Muscle of arm (tissue), 14 donors: Measurements from ENCODE around the gene P2RX4. TPM values are rescaled to one million over a fixed set of nuclear protein-coding genes. Genes with fewer than 3 reads are reported as not detected.
"Not testable (repeated sequence)": the region's sequence is repeated elsewhere in the genome, so short reads cannot be mapped to it uniquely, and the experiment has no call there.

Experiments used
- DNase-seq: peaks from one replicate; pipeline ENCODE4 v3.0.0-alpha.2; 2013
- long read RNA-seq, 11 donors: transcript quantifications; one replicate each; lab custom pipeline, GENCODE V29; 2026
- polyA plus RNA-seq, 12 donors: library from polyadenylated mRNA; unstranded; fragments of 120-200 nt; gene quantifications; one replicate each; pipeline ENCODE4 v1.2.1, GENCODE V29; 2013; ENCODE audit not compliant: insufficient read length in 12 of 12

Gene P2RX4
- 10 to 100 TPM in 7 of 12 donors, 1 to 10 TPM in 4, not detected in 1; 9.7 to 25.0 (median 10.7) TPM for polyA plus RNA-seq
- long read RNA-seq, donor 1, transcript P2RX4-202 (12 exons, 2,032 nt), result major isoform, 25 of 35 reads
- long read RNA-seq, donor 1, partial matches to known transcripts, result 5 of 35 reads
- long read RNA-seq, donor 1, other reads (novel, unspliced or antisense), result 0 of 35 reads
- long read RNA-seq, donor 2, partial matches to known transcripts, result 0 of 4 reads
- long read RNA-seq, donor 2, other reads (novel, unspliced or antisense), result 0 of 4 reads
- long read RNA-seq, donor 3, partial matches to known transcripts, result 0 of 1 reads
- long read RNA-seq, donor 3, other reads (novel, unspliced or antisense), result 0 of 1 reads
- long read RNA-seq, donor 4, partial matches to known transcripts, result 0 of 1 reads
- long read RNA-seq, donor 4, other reads (novel, unspliced or antisense), result 0 of 1 reads
- long read RNA-seq, donor 5, transcript P2RX4-202 (12 exons, 2,032 nt), result major isoform, 6 of 6 reads
- long read RNA-seq, donor 5, partial matches to known transcripts, result 0 of 6 reads
- long read RNA-seq, donor 5, other reads (novel, unspliced or antisense), result 0 of 6 reads
- long read RNA-seq, donor 6, result 0 reads
- long read RNA-seq, donor 7, partial matches to known transcripts, result 0 of 2 reads
- long read RNA-seq, donor 7, other reads (novel, unspliced or antisense), result 0 of 2 reads
- long read RNA-seq, donor 8, partial matches to known transcripts, result 0 of 3 reads
- long read RNA-seq, donor 8, other reads (novel, unspliced or antisense), result 0 of 3 reads
- long read RNA-seq, donor 9, partial matches to known transcripts, result 0 of 3 reads
- long read RNA-seq, donor 9, other reads (novel, unspliced or antisense), result 0 of 3 reads
- long read RNA-seq, donor 10, partial matches to known transcripts, result 0 of 4 reads
- long read RNA-seq, donor 10, other reads (novel, unspliced or antisense), result 0 of 4 reads
- long read RNA-seq, donor 11, partial matches to known transcripts, result 0 of 3 reads
- long read RNA-seq, donor 11, other reads (novel, unspliced or antisense), result 0 of 3 reads

DNA sequence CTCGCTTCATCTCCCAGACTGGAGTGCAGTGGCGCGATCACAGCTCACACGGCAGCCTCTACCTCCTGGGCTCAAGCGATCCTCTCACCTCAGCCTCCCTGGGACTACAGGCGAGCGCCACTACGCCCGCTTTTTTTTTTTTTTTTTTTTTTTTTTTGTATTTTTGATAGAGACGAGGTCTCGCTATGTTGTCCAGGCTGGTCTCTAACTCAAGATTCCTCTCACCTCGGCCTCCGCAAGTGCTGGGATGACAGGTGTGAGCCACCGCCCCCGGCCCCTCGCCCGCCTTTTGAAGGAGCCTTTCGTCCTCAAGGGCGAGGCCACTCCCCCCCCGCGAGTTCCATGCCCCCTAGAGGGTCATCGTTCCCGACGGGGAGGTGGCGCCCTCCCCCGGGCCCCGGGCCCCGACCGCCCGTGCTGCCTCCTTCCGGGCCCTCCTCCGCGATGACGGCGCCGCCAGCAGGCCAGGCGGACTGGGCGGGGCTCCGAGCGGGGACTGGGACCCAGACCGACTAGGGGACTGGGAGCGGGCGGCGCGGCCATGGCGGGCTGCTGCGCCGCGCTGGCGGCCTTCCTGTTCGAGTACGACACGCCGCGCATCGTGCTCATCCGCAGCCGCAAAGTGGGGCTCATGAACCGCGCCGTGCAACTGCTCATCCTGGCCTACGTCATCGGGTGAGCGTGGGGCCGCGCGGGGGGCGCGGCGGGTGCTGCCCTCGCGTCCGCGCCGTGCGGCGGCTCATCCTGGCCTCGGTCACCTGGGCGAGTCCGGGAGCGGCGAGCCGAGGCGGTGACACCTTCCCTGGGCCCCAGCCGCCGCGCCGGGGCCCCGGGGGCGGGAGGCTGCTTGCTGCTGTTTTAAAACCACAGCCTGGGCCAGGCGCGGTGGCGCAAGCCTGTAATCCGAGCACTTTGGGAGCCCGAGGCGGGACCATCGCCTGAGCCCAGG, at the start of gene P2RX4:
P2RX4 (plus strand) TSS at position 506 of the 949 bp plus-strand sequence; CDS start at position 542, 36 bp downstream.
- peak; percentile 82 for DNase-seq

- no peak for DNase-seq
Observed at GRCh38 chr12:121162384-121162783, 47.5 kb upstream of the P2RX4 start.

DNA sequence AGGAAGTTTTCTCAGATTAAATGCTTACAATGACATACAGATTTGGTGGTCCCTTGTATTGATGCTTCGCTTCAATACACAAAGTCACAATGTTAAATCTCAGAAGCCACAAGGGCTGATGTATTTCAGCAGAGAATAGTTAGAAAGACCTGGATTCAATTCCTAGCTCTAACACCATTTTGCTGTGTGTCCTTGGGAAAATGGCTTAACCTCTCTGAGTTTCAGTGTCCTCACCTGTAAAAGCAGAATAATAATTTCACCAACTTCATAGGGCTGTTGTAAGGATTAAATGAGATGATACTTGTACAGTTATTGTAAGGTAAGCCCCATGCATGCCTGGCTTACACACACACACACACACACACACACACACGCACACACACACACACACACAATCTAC, 46.9 kb upstream of the P2RX4 start:
- DNase-seq, result no peak

DNA sequence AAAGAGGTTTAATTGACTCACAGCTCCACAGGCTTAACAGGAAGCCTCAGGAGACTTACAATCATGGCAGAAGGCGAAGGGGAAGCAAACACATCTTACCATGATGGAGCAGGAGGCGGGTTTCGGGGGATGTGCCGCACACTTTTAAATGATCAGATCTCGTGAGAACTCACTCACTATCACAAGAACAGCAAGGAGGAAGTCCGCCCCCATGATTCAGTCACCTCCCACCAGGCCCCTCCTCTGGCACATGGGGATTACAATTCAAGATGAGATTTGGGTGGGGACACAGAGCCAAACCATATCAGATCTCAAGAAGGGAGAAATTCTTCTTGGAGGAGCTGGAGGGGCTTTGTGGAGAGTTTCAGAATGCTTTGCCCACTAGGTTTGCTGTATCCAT, 45.1 kb upstream of the P2RX4 start:
- not testable (repeated sequence) for DNase-seq

DNA sequence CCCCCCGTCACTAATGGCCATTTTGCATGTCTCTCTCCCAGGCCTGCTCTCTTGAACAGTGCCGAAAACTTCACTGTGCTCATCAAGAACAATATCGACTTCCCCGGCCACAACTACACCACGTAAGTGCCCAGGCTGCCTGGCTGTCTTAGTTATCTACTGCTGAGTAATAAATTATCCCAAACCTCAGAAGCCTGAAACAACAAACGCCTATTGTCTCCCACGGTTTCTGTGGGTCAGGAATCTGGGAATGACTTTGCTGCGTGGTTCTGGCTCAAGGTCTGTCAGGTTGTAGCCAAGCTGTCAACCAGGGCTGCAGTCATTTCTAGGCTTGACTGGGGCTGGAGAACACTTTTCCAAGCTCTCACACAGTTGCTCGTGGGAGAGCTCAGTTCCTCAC, 44.6 kb upstream of the P2RX4 start:
- DNase-seq, result no peak

DNA sequence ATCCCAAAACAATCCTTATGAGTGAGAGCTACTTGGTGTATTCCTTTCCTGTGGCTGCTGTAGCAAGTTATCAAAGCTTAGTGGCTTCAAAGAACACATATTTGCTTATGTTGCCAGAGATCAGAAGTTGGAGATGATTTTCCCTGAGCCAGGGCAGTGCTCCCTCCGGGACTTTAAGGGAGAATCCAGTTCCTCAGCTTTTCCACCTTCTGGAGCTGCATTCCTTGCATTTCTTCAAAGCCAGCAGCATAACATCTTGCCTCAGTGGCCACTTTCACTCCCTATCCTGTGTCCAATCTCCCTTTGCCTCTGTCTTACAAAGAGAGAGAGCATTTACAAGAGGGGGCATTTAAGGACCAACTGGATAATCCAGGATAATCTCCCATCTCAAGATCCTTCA, 43.6 kb upstream of the P2RX4 start:
- no peak for DNase-seq

DNA sequence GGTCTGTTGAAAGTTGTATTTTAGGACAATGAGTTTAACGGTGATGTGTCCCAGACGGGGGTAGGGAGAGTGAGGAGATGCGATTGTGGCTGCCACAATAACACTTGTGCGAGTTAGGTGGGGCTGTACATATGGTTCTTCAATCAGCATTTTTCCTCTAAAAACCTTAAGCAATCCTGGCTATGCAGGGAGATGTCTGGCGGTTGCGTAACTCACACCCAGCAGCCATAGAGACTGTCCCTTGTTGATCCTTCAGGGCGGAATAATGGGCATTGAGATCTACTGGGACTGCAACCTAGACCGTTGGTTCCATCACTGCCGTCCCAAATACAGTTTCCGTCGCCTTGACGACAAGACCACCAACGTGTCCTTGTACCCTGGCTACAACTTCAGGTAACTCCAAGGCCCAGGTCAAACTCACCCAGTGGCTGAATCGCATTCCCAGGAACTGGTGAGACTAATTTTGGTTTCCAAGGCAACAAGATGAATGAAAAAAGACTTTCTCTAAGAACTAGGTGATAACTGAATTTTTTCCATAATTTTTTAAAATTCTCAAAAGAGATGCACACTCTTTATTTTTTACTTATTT, 42.6 kb upstream of the P2RX4 start:
- DNase-seq, result peak; percentile 30

GRCh38 chr12:121167951-121168350, 42.0 kb upstream of the P2RX4 start:
- no peak for DNase-seq

DNA sequence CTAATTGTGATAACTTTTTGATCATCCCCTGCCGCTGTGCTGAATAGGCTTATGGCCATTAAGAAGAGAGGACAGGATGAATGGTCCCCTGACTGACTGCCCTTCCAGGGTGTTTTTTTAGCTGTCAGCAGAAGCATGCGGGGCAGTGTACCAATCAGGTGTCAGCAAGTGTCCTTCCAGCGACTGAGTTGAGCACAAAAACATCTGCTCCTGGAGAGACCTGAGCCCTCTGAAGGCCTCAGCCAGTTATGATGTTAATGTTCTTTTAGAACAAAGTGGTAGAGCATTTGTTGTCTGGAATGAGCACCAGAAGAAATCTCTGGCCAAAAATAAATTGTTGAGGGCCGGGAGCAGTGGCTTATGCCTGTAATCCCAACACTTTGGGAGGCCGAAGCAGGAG, 39.8 kb upstream of the P2RX4 start:
- DNase-seq, result peak; percentile 25

DNA sequence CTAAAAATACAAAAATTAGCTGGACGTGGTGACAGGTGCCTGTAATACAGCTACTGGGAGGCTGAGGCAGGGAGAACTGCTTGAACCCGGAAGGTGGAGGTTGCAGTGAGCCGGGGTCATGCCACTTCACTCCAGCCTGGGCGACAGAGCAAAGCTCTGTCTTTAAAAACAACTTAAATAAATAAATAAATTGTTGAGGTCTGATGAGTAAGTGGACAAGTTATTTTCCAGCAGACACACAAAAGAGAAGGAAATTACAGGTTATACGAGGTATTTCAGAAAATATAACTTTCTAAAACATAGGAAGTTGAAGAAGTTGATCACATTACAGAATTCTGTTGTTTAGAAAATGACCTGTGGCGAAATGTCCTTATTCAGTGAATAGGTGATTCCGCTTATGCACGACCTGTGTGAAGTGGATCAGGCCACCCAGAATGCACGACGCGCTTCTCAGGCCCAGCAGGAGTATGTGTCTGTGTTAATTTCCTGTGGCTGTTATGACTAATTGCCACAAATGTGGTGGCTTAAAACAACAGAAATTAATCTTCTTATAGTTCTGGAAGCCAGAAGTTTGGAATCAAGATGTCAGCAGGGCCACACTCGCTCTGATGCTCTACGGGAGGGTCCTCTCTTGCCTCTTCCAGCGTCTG, 39.2 kb upstream of the P2RX4 start:
- no peak for DNase-seq

GRCh38 chr12:121172145-121172544, 37.8 kb upstream of the P2RX4 start:
- no peak for DNase-seq

DNA sequence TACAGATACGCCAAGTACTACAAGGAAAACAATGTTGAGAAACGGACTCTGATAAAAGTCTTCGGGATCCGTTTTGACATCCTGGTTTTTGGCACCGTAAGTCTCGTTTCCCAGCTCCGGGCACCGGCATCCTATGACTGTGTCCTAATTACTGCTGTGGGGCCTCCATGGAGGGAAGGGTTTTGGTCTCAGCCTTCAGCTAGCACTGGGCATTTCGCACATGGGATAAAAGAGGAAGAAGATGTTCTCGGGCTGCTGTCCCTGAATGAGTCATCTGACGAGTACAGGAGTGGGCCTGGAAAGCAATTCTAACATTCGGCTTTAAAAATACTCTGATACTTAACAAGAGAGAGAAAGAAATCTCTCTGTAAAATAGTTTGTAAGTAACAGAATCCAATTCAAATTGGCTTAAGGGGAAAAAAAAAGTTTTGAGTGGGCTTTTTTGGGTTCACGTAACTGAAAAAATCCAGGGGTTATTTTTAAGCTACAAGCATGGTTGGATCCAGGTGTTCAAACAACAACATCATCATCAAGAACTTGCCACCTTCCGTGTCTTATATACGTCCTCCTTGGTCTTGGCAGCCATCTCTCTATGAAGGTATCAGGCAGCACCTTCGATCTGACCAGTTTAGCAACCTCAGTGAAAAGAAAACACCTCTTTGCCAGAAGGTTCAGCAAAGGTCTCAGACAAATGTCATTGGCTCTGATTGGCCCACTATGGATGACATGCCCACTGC, 34.4 kb upstream of the P2RX4 start:
- no peak for DNase-seq

DNA sequence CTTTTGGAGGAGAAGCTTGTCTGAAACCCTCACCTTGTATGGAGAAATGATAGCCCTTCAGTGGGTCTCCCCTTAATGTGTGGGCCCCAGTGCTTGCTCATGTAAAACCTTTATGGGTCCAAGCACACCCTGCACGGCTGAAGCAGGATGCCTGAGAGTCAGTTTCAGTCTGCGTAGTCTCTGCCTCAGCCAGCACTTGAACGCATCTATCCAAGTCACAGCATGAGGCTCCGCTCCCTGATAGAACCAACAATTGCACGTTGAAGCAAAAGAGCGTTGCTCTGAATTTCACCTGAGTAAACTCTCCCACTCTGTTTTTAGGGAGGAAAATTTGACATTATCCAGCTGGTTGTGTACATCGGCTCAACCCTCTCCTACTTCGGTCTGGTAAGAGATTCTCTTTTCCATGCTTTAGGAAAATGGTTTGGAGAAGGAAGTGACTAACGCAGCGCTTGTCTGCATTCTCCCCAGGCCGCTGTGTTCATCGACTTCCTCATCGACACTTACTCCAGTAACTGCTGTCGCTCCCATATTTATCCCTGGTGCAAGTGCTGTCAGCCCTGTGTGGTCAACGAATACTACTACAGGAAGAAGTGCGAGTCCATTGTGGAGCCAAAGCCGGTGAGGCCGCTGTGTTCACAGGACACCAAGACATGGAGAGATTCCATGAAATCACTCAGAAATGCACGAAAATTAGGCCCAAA, 33.0 kb upstream of the P2RX4 start:
- no peak for DNase-seq

DNA sequence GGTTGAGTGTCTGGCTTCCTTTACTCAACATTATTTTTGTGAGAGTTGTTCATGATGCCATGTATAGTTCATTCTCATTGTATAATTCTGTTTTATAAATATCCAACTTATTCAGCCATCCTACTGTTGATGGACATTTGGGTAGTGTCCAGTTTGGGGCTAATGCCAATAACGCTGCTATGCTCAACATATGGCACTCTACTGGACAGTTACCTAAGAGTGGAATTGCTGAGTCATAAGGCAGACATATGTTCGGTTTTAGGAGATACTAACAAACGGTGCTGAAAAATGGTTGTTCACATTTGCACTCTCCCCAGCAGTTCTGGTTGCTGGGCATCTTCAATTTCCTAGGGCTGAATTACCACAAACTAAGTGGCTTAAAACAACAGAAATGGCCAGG, 28.7 kb upstream of the P2RX4 start:
- no peak for DNase-seq

- DNase-seq, result no peak
Observed at GRCh38 chr12:121182222-121182893, 27.6 kb upstream of the P2RX4 start.

DNA sequence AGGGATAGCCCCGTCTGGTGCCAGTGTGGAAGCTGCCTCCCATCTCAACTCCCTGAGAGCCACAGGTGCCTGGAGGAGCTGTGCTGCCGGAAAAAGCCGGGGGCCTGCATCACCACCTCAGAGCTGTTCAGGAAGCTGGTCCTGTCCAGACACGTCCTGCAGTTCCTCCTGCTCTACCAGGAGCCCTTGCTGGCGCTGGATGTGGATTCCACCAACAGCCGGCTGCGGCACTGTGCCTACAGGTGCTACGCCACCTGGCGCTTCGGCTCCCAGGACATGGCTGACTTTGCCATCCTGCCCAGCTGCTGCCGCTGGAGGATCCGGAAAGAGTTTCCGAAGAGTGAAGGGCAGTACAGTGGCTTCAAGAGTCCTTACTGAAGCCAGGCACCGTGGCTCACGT, 25.5 kb upstream of the P2RX4 start:
- no peak for DNase-seq

- no peak for DNase-seq
Observed at GRCh38 chr12:121184984-121185889, 24.7 kb upstream of the P2RX4 start.
